GM20000 (cell line): ENCODE data around the gene NATD1.
A peak's percentile ranks its signal among the peaks of the same experiment; 100 is the strongest.

Experiments used
- DNase-seq: peaks from one replicate; pipeline ENCODE4 v3.0.0; 2012; ENCODE audit warnings: low spot score
- CTCF ChIP-seq: IDR thresholded peaks from 2 replicates; pipeline ENCODE4 v1.5.1; 2012; ENCODE audit warnings: mild to moderate bottlenecking, control low read depth; ENCODE audit errors: extremely low read depth, missing control alignments

Gene NATD1

GRCh38 chr17:21288571-21289017 lies 35.4 kb upstream of the NATD1 start:
- DNase-seq = peak; percentile 58
- no peak for TF ChIP-seq CTCF

DNA sequence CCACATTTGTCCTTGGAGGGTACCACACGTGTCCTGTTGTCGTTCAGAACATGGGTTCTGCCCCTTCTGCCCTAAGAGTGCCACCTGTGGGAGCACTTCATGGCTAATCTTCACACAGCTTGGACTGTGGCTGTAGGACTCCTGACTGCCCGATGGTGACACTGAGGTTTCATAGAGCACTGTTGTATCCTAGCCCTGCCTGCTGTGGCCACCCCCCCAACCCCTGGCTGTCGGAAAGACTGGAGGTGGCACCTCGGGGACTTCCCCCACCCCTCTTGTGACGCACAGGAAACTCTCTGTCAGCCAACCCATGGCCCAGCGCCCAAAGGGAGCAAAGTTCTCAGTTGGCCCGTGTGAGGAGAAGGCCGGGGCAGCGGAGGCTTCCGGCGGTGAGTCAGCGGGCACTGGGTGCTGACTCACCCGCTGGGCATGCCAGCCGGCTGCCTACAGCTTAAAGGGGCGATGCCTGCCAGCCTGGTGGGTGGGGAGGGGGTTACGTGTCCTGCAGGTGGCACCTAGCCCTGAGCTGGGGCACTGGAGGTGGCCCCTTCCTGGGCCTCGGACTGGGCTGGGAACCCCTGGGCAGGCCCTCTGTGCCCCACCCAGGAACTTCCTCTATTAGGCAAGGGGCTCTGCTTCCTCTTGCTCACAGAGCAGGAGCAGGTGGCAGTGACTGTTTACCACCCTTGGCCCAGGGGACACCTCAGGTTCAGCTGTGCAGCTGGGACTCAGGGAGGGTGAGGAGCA lies 34.7 kb upstream of the NATD1 start:
- no peak for TF ChIP-seq CTCF
- peak; percentile 77 for DNase-seq

GRCh38 chr17:21286909-21287702 lies 33.9 kb upstream of the NATD1 start:
- DNase-seq = no peak
- no peak for TF ChIP-seq CTCF

DNA sequence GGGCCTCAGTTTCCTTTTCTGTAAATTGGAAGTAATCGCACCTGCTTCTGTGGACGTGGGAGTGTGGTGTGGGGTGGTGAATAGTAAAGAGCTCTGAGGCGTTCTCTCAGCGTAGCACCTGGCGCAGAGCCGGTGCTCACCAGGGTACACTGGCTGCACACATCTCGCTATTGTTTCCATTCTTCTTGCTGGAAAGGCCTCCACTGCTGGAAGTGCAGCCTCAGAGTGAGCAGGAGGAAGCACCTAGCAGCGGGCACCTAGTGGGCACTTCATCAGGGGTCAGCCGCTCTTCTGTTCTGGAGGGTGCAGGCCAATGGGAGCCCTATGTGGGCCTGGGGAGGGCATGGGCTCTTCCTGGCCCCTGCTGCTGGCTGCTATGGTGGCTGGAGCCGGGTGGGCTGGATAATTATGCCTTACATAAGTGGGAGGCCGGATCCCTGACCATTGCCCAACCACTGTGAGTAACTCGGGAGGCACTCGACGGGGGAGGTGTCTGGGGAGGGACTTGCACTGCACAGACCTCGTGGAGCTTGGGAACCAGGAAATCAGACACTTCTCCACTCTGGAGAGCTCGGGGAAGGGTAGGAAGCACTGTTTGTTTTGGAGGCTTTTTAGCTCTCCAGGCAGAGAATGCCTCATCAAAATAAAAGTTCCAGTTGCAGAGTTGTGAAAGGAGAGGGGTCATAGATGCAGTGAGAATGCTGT lies 33.0 kb upstream of the NATD1 start:
- no peak for DNase-seq
- TF ChIP-seq CTCF = no peak

GRCh38 chr17:21285164-21286065 lies 32.2 kb upstream of the NATD1 start:
- no peak for TF ChIP-seq CTCF
- no peak for DNase-seq

DNA sequence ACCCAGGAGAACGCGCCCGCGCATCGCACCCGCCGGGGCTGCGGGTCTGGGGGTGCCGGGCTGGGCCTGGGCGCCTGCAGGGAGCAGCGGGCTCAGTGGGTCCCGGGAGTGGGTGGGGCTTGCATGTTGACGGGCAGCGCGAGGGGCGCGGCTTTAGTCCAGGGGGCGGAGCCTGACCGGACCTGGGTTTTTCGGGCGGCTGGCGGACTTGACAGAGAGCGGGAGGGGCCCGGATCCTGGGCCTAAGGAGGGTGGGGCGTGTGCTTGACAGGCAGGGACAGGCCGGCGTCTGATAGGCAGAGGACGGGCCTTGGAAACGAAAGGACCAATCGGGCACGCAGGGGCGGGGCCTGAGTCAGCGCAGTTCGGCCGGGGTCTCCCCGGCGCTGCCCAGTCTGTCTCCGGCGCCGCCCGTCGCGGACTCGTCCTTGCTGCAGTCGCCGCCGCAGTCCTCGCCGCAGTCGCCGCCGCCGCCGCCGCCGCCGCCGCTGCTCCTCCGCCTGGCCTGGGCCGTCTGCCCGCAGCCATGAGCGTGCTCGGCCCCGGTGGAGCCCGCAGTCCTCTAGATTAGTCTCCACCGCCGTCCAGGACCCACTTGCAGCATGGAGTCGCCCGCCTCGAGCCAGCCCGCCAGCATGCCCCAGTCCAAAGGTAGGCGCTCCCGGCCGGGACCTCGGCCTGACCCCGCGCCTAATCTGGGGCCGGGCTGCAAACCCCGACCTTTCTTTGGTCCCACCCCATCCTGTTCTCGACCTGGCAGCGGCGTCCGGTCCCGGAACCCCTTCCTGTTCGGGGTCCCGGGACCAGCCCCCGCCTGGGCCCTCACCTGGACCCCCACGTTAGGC lies 31.3 kb upstream of the NATD1 start, which contains the start of gene MAP2K3:
Gene MAP2K3 (plus strand): TSS at position 393 of the 845 bp plus-strand sequence. CDS start 210 bp downstream, at position 603.
- no peak for TF ChIP-seq CTCF
- DNase-seq = peak; percentile 99
